Endothelial cell of umbilical vein (primary cell): ENCODE data around the gene CYP27A1. TPM values are rescaled to one million over a fixed set of nuclear protein-coding genes. Genes with fewer than 3 reads are reported as not detected.

Source experiments
- BruUV-seq: library from RNA; stranded (reverse); fragments of 400-500 nt; replicated peaks from 2 replicates; lab custom pipeline; 2021; lab: Mats Ljungman, UMichigan
- CTCF ChIA-PET: fragments of 300-600, 350-600 bp; sonication (Branson Sonifier 250); formaldehyde crosslinking; loops from one replicate; lab custom pipeline; 2021; ENCODE audit warnings: antibody characterized with exemption, inconsistent platforms; lab: Charles Lee
- POLR2A ChIA-PET: fragments of 300-600, 350-600 bp; sonication (Branson Sonifier 250); formaldehyde crosslinking; loops from one replicate; lab custom pipeline; 2021; ENCODE audit warnings: antibody characterized with exemption, inconsistent platforms; lab: Charles Lee
- DNase-seq: peaks from one replicate; pipeline ENCODE4 v3.0.0-alpha.2; 2011; ENCODE audit warnings: low read depth, low spot score
- FAIRE-seq: peaks from 2 replicates; lab custom pipeline; 2011; peaks lifted over from hg19 to GRCh38; lab: Jason Lieb, UNC
- H2AFZ ChIP-seq: 2 replicates; pipeline ENCODE4 v1.6.0; 2012; ENCODE audit warnings: low read depth, low read length, control low read depth, inconsistent platforms
- H3K27ac ChIP-seq: 2 replicates; pipeline ENCODE4 v1.5.1; 2011; ENCODE audit warnings: low read depth, mild to moderate bottlenecking, control low read depth, low read length, moderate library complexity; ENCODE audit not compliant: insufficient read depth
- H3K27me3 ChIP-seq, 2 experiments: 2 replicates each; pipeline versions ENCODE4 v1.6.0 to v1.6.1; 2011; ENCODE audit warnings: low read length in 2 of 2, mixed read lengths in 1 of 2; ENCODE audit not compliant: control insufficient read depth in 2 of 2, insufficient read depth in 2 of 2
- H3K36me3 ChIP-seq, 2 experiments: 2 replicates in 1 of 2; 3 replicates in 1 of 2; pipeline ENCODE4 v1.5.1; 2011; ENCODE audit warnings: low read length in 2 of 2, mild to moderate bottlenecking in 1 of 2, moderate library complexity in 1 of 2; ENCODE audit not compliant: control insufficient read depth in 2 of 2, insufficient read depth in 2 of 2; ENCODE audit errors: extremely low read depth in 1 of 2
- H3K4me1 ChIP-seq: 3 replicates; pipeline ENCODE4 v1.5.1; 2011; ENCODE audit warnings: mild to moderate bottlenecking, low read length; ENCODE audit not compliant: control insufficient read depth, insufficient read depth; ENCODE audit errors: extremely low read depth
- H3K4me2 ChIP-seq: 2 replicates; pipeline ENCODE4 v1.6.1; 2011; ENCODE audit warnings: low read length, control low read depth, mixed read lengths; ENCODE audit not compliant: insufficient read depth
- H3K4me3 ChIP-seq, 3 experiments: fragments of 200-600 bp in 1 of 3; sonication (generic), shearing (Covaris generic) in 1 of 3; replicated peaks in 1 of 3; 2 replicates each; pipeline ENCODE4 v1.5.1; 2011 to 2016; ENCODE audit warnings: control low read depth in 3 of 3, low read length in 3 of 3, mild to moderate bottlenecking in 2 of 3, inconsistent platforms in 1 of 3, low read depth in 1 of 3, moderate library complexity in 1 of 3; ENCODE audit not compliant: insufficient read depth in 1 of 3
- H3K79me2 ChIP-seq: 2 replicates; pipeline ENCODE4 v1.6.0; 2012; ENCODE audit warnings: low read length, inconsistent platforms; ENCODE audit not compliant: control insufficient read depth, insufficient read depth
- H3K9ac ChIP-seq: replicated peaks from 2 replicates; pipeline ENCODE3; 2011; ENCODE audit warnings: low read length, control low read depth; ENCODE audit not compliant: insufficient read depth; ENCODE audit errors: extremely low read depth
- H3K9me1 ChIP-seq: replicated peaks from 3 replicates; pipeline ENCODE4 v1.6.0; 2011; ENCODE audit warnings: mild to moderate bottlenecking, low read length; ENCODE audit not compliant: control insufficient read depth, insufficient read depth; ENCODE audit errors: extremely low read depth
- H3K9me3 ChIP-seq: replicated peaks from 2 replicates; pipeline ENCODE4 v1.5.1; 2012; ENCODE audit warnings: low read length, inconsistent platforms; ENCODE audit not compliant: control insufficient read depth, insufficient read depth
- H4K20me1 ChIP-seq: replicated peaks from 2 replicates; pipeline ENCODE3; 2011; ENCODE audit warnings: mild to moderate bottlenecking, low read length; ENCODE audit not compliant: control insufficient read depth, insufficient read depth; ENCODE audit errors: extremely low read depth
- CTCF ChIP-seq, 2 donors: IDR thresholded peaks; 1 replicate in 1 of 2; 2 replicates in 1 of 2; pipeline ENCODE4 v1.5.1; 2011; ENCODE audit warnings: low read length in 2 of 2, mild to moderate bottlenecking in 2 of 2, moderate library complexity in 2 of 2, control low read depth in 1 of 2, inconsistent platforms in 1 of 2, low read depth in 1 of 2; ENCODE audit not compliant: insufficient read depth in 1 of 2; ENCODE audit errors: extremely low read depth in 1 of 2
- EZH2 ChIP-seq: IDR thresholded peaks from 2 replicates; pipeline ENCODE4 v1.6.1; 2012; ENCODE audit warnings: borderline replicate concordance, low read depth, mild to moderate bottlenecking, moderate library complexity, low read length, inconsistent platforms; ENCODE audit not compliant: severe bottlenecking
- FOS ChIP-seq: IDR thresholded peaks from 2 replicates; pipeline ENCODE4 v1.6.1; 2011; ENCODE audit warnings: mild to moderate bottlenecking, low read length, moderate library complexity, borderline replicate concordance; ENCODE audit not compliant: insufficient read depth
- GATA2 ChIP-seq: IDR thresholded peaks from 2 replicates; pipeline ENCODE4 v1.7.0; 2011; ENCODE audit warnings: low read depth, mild to moderate bottlenecking, moderate library complexity, mixed read lengths, low read length; ENCODE audit not compliant: insufficient read length, insufficient read depth
- JUN ChIP-seq: IDR thresholded peaks from 2 replicates; pipeline ENCODE4 v1.6.1; 2011; ENCODE audit warnings: borderline replicate concordance, low read depth; ENCODE audit not compliant: insufficient read length, insufficient read depth
- MAX ChIP-seq: IDR thresholded peaks from 2 replicates; pipeline ENCODE4 v1.6.1; 2011; ENCODE audit not compliant: insufficient read depth, insufficient read length
- MYC ChIP-seq: IDR thresholded peaks from one replicate; pipeline ENCODE4 v1.6.1; 2011; ENCODE audit warnings: mild to moderate bottlenecking, low read depth, low read length
- POLR2A ChIP-seq: IDR thresholded peaks from 2 replicates; pipeline ENCODE4 v1.6.1; 2012; ENCODE audit warnings: low read depth, mild to moderate bottlenecking, control low read depth, low read length
- POLR2AphosphoS5 ChIP-seq: IDR thresholded peaks from 2 replicates; pipeline ENCODE4 v1.6.1; 2012; ENCODE audit warnings: low read depth, mild to moderate bottlenecking, control low read depth, low read length, moderate library complexity; ENCODE audit not compliant: insufficient read depth
- dilution Hi-C: fragments of 300-500 bp; cut with MboI; formaldehyde crosslinking; loops from one replicate; pipeline ENCODE4 v1.15.0; 2019; ENCODE audit warnings: low sequenced_read_pairs; ENCODE audit not compliant: extremely low pct_ligation_motif_present
- intact Hi-C: fragments of 100-400 bp; cut with micrococcal nuclease; formaldehyde crosslinking; loops from one replicate; pipeline ENCODE4 v1.10.0; 2022
- polyA plus RNA-seq, 4 experiments: library from polyadenylated mRNA; depleted of rRNA in 3 of 4; stranded (reverse) in 3 of 4; unstranded in 1 of 4; fragments of >200 nt; gene quantifications; 2 replicates each; pipeline versions ENCODE4 v1.2.1 to v1.2.3, GENCODE V29; 2011 to 2012; ENCODE audit warnings: missing spikeins in 1 of 4
- total RNA-seq: library from RNA; stranded (reverse); gene quantifications from 2 replicates; pipeline ENCODE4 v1.2.3, GENCODE V29; 2021

CYP27A1 gene
- total and polyA plus RNA-seq, 2 donors (not counting 3 experiments of a cell fraction or from before 2014, with no cell fraction given), result 15.1 to 34.9 TPM

- POLR2A ChIA-PET, result no interaction called here
- BruUV-seq, result no TSS peak
- no peaks in the 10 kb centered on the region for H3K9me3 ChIP-seq
- no peaks in the 10 kb centered on the region for H3K4me1 ChIP-seq
- H3K36me3 ChIP-seq, result no peaks in the 10 kb centered on the region
- DNase-seq (peak; percentile 12), FAIRE-seq (no peak)
- H3K9ac ChIP-seq, result no peak overlapping the region
- H3K4me2 ChIP-seq, result no peak overlapping the region
- H3K27me3 ChIP-seq, result no peaks in the 10 kb centered on the region
- dilution Hi-C loops, result no loop called here
- CTCF ChIA-PET, result interaction anchor here (1.0 to 1.1 kb wide), 3 partner anchors 12 to 41 kb away, joined by 3 to 7 read pairs (median 3); partner anchors contain the start of gene CYP27A1
- no peak overlapping the region for H3K4me3 ChIP-seq
- no peak overlapping the region for H2AFZ ChIP-seq
- intact Hi-C loops, result no loop called here
- H3K9me1 ChIP-seq, result no peaks in the 10 kb centered on the region
- no peak overlapping the region for H3K27ac ChIP-seq
- H3K79me2 ChIP-seq, result no peaks in the 10 kb centered on the region
- TF ChIP-seq POLR2A, result no peak
- no peak for TF ChIP-seq POLR2AphosphoS5
- TF ChIP-seq CTCF (IDR thresholded peaks at IDR 0.05; ENCODE audit: extremely low read depth in 1 of 2, insufficient read depth in 1 of 2, low read depth in 1 of 2, low read length in 2 of 2), result no peak
- no peak for TF ChIP-seq EZH2
- no peak for TF ChIP-seq JUN
- TF ChIP-seq FOS, result no peak
- TF ChIP-seq MAX, result no peak
- TF ChIP-seq GATA2, result no peak
- no peak for TF ChIP-seq MYC
- H4K20me1 ChIP-seq, result no peaks in the 10 kb centered on the region
Measured at GRCh38 chr2:218806346-218806978, 24.5 kb downstream of the CYP27A1 start.
